Cerebellar nuclear complex (tissue), 1 donor: Measurements from ENCODE around the gene ZSCAN10.
"Not testable (repeated sequence)": the region's sequence is repeated elsewhere in the genome, so short reads cannot be mapped to it uniquely, and the experiment has no call there.

Source experiments
- DNase-seq, 2 experiments: peaks; one replicate each; lab custom pipeline; 2025; lab: John Stamatoyannopoulos, UW

ZSCAN10 gene

DNA sequence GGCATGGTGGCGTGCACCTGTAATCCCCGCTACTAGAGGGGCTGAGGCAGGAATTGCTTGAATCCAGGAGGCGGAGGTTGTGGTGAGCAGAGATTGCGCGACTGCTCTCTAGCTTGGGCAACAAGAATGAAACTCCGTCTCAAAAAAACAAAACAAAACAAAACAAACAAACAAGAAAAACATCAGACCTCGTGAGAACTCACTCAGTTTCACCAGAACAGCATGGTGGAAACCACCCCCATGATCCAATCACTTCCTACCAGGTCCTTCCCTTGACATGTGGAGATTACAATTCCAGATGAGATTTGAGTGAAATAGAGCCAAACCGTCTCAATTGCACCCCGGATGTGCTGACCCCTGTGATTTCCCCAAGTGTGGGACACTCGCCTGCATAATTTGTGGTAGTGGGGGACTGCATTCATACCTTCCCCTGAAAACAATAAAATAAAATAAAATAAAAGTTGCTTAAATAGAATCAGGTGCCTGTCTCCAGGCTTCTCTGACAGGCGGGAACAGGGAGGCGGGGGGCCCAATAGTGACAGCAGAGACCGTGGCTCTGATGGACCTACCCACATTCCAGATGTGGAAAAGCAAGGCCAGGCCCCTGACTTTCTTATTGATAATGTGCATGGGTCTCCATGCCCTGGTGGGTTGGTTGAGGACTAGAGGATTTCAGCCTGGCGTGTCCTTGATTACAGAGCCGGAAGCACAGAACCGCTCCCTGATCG, 13.1 kb downstream of the ZSCAN10 start:
- no peak for DNase-seq

DNA sequence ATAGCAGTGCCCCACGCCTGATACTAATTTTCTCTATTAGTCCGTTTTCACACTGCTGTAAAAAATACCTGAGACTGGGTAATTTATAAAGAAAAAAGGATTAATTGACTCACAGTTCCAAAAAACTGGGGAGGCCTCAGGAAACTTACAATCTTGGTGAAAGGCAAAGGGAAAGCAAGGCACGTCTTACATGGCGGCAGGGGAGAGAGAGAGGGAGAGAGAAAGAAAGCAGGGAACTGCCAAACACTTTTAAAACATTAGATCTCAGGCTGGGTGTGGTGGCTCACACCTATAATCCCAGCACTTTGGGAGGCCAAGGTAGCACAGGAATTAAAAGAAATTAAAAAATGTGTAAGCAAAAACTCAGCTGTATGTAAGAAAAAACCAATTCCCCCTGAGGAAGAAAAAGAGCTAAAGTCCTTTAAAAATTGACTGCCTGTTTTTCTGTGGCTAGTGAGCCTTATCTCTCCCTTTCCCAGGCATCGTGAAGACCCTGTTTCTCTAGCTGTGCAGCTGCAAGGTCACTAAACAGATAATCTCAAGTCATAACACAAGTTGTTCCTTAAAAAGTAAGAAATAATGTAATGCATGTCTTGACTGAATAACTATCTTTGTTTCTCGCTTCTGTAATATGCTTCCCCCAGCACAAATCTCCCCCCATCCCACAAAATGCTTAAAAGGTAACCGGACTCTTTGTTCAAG, 14.0 kb downstream of the ZSCAN10 start:
- no peak for DNase-seq

DNA sequence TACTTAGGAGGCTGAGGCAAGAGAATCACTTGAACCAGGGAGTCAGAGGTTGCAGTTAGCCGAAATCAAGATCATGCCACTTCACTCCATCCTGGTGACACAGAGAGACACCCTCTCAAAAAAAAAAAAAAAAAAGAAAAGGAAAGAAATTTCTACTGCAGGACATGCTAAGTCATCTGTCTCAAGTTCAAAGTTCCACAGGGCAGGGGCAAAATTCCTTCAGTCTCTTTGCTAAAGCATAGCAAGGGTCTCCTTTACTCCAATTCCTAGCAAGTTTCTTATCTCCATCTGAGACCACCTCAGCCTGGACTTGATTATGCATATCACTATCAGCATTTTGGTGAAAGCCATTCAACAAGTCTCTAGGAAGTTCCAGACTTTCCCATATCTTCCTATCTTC, 14.6 kb downstream of the ZSCAN10 start:
- DNase-seq, result no peak

DNA sequence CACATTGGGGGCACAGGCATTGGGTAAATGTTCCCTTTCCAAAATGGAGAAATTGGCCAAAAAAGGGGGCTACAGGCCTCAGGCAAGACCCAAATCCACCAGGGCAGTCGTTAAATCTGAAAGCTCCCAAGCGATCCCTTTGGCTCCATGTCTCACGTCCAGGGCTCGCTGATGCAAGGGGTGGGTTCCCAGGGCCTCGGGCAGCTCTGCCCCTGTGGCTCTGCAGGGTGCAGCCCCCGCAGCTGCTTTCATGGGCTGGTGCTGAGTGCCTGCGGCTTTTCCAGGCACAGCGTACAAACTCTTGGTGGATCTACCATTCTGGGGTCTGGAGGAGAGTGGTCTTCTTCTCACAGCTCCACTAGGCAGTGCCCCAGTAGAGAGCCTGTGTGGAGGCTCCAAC, 15.7 kb downstream of the ZSCAN10 start:
- DNase-seq, result not testable (repeated sequence)

DNA sequence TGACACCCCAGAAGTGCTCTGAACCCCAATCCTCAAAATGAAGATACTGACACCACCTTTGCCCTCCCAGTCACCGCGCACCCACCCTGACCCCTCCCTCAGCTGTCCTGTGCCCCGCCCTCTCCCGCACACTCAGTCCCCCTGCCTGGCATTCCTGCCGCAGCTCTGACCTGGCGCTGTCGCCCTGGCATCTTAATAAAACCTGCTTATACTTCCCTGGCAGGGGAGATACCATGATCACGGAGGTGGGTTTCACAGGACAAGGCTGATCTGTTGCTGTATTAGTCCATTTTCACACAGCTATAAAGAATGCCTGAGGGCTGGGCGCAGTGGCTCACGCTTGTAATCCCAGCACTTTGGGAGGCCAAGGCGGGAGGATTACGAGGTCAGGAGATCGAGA, 17.1 kb downstream of the ZSCAN10 start:
- not testable (repeated sequence) for DNase-seq

DNA sequence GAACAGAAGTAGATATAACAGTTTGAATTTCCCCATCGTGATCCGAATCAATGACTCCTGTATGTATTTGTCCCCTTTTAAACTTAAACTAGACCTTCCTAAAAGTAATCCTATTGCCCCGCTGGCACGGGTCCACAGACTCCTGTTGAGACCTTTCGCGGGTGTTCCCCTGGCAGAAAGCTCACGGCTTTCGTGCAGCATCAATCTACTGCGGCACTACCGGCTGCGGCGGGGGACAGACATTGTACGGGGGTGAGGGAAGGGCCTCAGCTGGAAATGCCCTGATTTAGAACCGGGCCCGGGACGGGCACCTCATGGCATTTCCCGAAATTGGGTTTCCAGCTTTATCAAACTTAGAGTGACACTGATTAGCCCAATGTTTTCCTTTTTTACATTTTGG, 19.1 kb downstream of the ZSCAN10 start:
- no peak for DNase-seq

DNA sequence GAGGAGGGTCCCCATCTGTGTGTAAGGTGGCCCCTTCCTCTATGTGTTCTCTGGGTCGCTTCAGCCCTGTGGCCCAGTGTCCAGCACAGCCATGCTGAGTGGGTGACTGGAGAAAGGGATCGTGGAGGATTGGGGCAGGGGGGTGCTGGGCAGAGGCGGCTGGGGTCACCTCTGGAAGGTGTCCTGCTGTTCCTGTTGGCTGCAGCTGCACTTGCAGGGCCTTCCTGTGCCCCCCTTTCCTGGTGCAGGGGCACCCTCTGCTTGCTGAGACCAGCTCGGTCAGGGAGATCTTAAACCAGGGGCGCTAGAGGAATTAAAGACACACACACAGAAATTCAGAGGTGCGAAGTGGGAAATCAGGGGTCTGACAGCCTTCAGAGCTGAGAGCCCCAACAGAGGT, 22.5 kb downstream of the ZSCAN10 start:
- DNase-seq, result no peak

DNA sequence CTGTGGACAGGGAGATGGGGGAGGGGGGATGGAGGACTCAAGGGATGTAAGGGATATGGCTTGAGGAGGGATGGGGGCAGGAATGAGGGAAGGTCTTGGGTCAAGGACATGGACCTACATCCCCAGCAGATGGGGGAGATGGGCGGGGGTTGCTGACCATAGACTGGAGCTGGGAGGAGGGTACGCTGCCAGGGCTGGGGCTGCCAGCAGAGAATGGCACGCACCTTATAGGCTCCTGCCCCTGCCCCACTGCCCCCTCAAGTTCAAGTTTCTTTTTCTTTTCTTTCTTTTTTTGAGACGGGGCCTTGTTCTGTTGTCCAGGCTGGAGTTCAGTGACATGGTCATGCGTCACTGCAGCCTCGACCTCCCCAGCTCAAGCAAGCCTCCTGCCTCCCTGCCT, 23.1 kb downstream of the ZSCAN10 start:
- DNase-seq, result not testable (repeated sequence)

DNA sequence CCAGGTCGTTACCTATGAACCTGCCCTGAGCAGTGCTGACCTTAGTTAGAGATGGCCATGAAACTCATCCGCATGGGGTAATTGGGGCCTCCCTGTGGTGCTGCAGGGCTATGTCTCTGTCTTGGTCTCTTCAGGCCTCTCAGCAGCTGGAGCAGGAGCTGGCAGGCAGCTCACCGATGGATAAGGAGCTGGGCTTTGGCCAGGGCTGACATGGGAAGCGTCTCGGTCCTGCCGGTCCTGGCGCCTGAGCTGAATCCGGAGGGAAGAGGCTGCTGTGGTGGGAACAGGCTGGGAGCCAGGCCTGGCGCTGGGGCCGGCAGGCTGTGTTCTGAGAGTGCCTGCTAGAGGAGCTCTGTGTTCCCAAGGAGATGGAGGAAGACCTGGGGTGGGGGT, 23.6 kb downstream of the ZSCAN10 start:
- no peak for DNase-seq

DNA sequence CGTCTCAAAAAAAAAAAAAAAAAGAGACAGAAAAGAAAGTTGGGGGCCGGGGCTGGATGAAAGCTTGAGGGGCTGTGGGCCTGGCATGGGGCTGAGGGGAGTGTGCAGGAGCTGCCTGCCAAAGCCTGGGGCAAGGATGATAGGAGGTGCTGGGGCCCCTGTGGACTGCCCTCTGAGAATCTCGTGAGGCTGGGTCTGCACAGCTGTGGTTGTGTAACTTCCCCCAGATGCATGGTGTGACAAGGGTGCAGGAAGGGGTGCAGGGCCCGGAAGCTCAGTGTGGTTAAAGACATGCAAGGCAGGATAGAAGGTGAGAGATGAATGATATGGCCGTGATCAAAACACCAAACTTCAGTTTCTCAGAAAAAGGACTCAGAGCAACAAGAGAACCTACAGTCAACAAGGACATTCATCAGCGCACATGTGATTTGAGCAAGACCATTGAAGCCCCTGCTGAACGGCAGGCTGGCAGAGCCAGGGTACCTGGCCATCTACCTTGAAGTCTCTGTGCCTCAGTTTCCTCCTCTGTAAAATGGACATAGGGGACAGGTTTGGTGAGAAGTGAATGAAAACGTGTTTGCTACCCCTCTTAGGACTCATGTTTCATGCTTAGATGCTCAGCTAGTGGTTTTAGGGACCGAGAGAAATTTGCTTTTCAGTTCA, 24.1 kb downstream of the ZSCAN10 start:
- DNase-seq, result no peak

DNA sequence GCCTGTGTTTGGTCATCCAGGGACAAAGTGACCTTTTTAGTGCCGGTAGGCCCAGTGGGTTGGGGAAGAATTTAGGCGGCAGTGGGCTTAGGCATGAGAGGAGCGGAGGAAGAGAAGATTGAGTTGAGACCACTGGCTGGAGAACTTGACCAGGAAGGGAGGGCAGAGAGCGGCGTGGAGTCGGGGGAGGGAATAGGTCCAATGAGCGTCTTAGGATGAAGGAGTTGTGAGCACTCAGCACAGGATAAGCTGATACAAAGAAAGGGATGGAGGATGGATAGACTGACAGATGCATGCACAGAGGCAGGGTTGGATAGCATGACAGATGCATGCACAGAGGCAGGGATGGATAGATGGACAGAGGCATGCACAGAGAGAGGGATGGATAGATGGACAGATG, 25.6 kb downstream of the ZSCAN10 start:
- DNase-seq, result no peak

DNA sequence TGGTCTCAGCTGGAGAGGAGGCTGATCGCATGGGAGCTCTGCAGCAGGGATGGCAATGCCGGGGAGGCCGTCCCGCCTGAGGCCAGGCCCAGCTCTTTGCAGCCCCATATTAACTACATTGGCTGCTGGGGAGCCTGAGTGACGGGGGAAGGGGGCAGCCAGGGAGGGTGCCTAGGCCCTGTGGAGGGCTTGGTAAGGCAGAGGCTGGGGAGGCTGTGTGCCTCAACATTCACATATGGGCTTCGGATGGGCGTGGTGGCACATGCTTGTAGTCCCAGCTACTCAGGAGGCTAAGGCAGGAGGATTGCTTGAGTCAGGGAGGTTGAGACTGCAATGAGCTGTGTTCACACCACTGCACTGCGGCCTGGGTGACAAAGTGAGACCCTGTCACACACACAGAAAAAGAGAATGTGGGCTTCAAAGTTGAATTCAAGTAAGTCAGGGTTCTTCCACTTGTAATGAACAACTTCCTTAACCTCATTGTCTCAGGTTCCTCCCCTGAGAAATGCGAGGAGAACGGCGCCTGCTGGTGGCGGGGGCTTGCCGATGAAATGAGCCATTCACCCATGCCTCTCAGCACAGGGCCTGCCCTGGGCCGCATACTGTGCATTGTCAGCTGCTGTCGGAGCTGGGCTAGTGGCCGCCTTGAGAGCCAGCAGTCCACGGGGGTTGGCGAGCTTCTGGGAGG, 26.4 kb downstream of the ZSCAN10 start:
- DNase-seq, result not testable (repeated sequence)

DNA sequence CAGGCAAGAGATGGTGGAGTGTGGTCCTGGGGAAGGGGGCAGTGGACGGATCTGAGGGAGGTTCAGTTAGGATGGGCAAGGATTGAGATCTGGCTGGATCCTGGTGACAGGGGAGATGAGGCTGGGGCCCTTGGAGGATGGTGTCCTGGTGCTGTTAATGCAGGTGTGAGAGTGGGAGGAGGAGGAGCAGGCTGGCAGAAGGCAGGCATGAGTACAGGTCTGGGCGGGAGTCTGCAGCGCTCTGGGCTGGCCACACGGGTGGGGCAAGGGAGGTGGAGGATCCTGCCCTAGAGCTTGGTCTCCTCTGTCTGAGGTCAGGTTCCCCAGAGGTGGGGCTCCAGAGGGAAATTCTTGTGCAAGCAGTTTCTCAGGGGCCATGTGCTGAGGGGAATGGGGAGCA, 26.9 kb downstream of the ZSCAN10 start:
- not testable (repeated sequence) for DNase-seq

DNA sequence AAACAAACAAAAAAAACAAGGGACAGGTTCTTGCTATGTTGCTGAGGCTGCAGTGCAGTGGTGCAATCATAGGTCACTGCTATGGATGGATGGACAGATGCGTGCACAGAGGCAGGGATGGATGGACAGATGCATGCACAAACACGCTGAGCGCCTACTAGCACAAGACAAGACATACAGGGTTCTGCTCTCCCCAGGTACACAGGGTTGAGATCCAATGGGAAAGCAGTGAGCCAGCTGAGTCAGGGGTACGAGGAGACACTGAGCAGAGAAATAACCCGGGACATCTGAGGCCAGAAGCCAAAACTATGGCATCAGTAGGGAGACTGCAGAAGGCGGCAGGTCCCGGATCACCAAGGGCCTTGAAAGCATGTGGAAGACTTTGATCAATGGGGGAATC, 27.4 kb downstream of the ZSCAN10 start:
- DNase-seq, result no peak

DNA sequence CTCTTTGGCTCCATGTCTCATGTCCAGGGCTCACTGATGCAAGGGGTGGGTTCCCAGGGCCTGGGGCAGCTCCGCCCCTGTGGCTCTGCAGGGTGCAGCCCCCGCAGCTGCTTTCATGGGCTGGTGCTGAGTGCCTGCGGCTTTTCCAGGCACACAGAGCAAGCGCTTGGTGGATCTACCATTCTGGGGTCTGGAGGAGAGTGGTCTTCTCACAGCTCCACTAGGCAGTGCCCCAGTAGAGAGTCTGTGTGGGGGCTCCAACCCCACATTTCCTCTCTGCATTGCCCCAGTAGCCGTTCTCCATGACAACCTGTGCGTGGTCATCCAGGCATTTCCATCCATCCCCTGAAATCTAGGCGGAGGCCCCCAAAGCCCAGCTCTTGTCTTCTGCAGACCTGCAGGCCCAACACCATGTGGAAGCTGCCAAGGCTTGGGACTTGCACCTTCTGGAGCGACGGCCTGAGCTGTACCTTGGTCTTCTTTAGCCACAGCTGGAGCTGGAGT, 28.4 kb downstream of the ZSCAN10 start:
- no peak for DNase-seq

DNA sequence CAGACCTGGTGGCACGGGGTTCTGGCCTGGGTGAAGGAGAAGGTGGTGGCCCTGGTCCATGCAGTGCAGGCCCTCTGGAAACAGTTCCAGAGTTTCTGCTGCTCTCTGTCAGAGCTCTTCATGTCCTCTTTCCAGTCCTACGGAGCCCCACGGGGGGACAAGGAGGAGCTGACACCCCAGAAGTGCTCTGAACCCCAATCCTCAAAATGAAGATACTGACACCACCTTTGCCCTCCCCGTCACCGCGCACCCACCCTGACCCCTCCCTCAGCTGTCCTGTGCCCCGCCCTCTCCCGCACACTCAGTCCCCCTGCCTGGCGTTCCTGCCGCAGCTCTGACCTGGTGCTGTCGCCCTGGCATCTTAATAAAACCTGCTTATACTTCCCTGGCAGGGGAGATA, 29.9 kb downstream of the ZSCAN10 start:
- not testable (repeated sequence) for DNase-seq

DNA sequence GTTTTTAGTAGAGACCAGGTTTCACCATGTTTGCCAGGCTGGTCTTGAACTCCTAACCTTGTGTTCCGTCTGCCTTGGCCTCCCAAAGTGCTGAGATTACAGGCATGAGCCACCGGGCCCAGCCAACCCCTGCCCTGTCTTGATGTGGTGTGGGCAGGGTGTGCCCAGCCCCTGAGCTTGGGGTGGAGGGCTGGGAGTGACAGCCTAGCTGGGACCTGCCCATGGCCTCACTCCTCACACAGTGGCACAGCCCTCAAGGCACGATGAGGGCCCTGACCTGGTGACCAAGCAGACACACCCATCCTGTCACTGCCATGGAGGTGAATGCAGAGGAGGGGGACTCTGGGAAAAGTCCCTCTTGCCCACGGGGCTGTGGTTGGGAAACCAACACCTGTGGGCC, 30.6 kb downstream of the ZSCAN10 start:
- DNase-seq, result no peak

DNA sequence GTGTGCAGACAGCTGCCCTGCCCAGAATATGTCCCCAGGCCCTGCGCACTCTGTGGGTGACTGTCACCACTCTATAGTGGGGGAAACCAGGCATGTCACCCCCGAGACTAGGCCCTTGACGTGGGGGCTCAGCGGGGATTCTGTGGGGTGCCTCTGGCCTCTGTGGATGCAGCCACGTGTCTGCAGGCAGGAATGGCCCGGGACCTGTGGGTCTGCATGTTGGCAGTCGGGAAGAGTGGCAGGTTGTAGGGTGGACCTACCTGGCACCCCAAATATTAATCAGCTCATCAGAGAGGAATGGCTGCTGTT, 32.7 kb downstream of the ZSCAN10 start:
- DNase-seq, result no peak

DNA sequence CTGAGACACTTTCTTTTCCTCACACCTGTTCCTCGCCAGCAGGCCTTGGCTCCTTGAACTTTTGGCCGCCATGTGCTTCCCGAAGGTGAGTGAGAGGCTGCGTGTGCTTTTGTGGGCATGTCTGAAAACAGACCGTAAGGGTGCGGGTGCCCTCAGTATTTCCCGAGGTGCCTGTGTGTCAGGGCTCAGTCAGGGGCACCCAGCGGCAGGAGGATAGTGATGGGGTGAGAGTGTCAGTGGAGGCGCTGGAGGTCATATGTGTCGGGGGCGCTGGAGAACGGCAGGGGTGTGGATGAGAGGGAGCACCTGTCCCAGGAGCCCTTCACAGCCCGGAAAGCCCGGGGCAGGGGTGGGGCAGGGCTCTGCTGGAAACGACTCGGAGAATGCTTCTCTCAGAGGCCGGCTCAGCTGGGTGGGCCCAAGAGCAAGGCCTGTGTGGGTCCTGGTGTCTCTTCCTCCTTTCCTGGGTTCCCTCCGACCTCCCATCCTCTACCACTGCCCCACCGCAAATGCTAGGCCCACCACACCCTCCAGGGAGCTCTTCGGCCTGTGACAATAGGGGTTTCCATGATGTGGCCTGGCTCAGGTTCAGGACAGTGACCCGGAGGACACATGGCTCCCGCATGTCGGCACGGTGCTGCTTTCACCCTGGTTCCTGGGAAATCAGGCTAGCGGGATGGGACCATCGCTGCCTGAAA, 33.2 kb downstream of the ZSCAN10 start:
- no peak for DNase-seq

DNA sequence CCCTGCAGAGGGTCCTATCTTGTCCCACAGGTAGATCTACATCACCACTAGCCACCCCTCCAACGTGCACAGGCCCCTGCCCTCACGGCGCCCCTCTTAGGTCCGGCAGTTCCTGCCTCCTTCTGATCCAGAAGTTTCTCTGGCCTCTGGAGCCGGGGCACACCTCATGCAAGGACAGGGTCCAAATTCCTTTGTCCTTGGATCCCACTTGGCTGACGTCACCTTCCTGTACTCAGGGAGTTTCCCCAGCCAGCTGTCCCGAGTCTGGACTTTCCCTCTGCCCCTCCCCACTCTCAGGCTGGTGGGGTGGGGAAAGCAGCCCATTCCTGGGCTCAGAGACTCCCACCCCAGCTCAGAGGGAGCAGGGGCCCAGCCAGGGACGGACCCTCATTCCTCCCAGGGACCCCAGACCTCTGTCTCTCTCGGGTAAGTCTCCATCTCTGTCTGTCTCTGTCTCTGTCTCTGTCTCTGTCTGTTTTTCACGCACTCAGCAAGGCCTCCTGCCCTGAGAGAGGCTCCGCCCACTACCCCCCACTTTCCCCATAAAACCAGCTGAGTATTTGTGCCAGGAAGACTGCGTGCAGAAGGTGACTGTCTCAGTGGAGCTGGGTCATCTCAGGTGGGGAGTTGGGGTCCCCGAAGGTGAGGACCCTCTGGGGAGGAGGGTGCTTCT, 33.9 kb downstream of the ZSCAN10 start, which contains the start of gene IL32:
Gene IL32 (plus strand): TSS at position 572 of the 673 bp plus-strand sequence. CDS start 172 bp downstream, outside the sequence.
- DNase-seq, result no peak
